Middle frontal gyrus (tissue), 1 donor: ENCODE results near the gene NKAPL.

Experiments
- DNase-seq: peaks from one replicate; pipeline ENCODE4 v3.0.0-alpha.2; 2015; ENCODE audit warnings: low spot score; ENCODE audit errors: extremely low spot score

The NKAPL gene

GRCh38 chr6:28258877-28259777 lies at the start of gene NKAPL:
Gene NKAPL, plus strand, starts transcription at chr6:28259297. Its CDS starts 75 bp downstream, at chr6:28259372.
- DNase-seq = no peak

- DNase-seq = no peak
Measured at GRCh38 chr6:28209753-28210535, 49.2 kb upstream of the NKAPL start.

DNA sequence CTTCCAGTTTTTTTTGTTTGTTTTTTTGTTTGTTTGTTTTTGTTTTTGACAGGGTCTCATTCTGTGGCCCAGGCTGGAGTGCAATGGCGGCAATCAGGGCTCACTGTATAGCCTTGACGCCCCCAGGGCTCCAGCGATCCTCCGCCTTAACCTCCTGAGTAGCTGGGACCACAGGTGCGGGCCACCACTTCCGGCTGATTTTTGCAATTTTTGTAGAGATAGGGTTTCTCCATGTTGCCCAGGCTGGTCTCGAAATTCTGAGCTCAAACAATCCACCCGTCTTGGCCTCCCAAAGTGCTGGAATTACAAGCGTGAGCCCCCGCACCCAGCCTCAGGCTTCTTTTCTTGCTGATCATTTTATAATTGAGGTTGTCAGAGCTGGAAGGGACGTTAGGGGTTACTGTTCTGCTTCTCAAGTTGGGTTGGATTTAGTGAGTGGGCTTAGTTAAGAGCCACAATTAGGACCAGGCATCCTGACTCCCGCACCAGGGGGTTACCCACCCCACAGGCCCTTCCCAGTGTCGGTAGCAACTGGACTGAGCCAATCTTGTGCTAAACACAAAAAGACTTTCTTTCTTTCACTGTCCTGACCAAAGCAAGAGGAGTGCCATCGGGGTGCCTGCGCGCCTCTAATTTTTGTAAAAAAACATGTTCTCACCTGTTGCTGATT lies 47.1 kb upstream of the NKAPL start:
- no peak for DNase-seq

GRCh38 chr6:28212510-28213212 lies 46.4 kb upstream of the NKAPL start:
- DNase-seq = no peak

GRCh38 chr6:28213213-28213523 lies 45.9 kb upstream of the NKAPL start:
- DNase-seq = no peak

- no peak for DNase-seq
Measured at GRCh38 chr6:28215425-28215824, 43.7 kb upstream of the NKAPL start.

DNA sequence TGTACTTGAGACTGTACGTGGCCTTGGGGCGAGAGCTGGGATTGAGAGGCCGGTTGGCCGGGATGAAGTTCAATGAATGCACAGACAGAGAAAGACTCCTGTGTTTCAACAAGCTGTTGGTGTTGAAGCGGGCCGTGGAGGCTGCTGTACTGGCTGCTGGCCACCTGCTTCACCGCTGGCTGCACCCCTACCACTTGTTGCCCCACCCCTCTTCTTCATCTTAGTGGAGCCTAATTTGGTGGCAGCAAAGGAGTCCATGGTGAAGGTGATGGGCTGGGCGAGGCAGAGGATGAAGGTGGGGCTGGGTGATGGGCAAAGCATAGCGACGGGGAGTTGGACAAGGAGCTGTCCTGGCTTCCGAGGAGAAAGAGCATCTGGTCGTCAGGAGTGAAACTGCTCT lies 41.2 kb upstream of the NKAPL start:
- DNase-seq = no peak

DNA sequence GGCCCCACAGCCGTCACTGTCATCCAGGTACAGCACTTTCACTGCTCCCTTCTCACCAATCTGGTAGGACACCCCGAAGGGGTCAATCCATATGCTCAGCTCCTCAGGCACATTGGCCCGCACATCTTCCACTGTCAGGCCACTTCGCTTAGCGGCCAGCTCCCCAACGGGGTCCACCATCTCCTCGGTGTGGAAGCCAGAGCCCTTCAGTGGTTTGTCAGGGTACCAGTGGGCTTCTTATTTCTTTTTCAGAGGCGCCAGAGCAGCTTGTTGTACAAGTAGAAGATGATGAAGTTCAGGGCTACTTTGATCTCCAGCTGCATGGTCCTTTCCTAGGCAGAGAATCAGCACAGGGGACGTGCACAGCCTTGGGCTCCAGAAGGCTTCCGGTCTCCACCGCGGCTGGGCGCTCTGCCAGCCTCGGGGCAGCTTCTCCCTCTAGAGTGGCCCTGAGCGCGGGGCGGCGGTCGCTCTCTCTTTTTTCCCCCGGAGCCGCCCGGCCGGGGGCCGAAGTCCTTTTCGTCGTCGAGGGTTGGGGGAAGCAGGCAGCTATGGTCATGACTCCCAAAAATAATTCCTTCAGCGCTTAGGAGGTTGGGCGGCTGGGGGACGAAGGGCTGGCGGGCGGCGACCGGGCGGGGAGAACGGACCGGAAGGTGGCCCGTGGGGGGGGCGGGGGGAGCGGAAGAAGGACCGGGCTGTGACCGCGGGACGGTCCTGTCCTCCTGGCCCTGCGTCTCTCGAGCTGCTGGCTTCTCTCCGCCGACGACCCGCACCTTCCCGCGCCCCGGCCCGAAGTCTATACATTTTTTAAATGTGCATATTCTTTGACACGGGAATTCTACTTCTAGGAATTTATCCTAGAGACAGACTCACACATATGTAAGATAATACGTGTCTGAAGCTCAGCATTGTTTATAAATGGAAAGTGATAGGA lies 40.5 kb upstream of the NKAPL start:
- no peak for DNase-seq

DNA sequence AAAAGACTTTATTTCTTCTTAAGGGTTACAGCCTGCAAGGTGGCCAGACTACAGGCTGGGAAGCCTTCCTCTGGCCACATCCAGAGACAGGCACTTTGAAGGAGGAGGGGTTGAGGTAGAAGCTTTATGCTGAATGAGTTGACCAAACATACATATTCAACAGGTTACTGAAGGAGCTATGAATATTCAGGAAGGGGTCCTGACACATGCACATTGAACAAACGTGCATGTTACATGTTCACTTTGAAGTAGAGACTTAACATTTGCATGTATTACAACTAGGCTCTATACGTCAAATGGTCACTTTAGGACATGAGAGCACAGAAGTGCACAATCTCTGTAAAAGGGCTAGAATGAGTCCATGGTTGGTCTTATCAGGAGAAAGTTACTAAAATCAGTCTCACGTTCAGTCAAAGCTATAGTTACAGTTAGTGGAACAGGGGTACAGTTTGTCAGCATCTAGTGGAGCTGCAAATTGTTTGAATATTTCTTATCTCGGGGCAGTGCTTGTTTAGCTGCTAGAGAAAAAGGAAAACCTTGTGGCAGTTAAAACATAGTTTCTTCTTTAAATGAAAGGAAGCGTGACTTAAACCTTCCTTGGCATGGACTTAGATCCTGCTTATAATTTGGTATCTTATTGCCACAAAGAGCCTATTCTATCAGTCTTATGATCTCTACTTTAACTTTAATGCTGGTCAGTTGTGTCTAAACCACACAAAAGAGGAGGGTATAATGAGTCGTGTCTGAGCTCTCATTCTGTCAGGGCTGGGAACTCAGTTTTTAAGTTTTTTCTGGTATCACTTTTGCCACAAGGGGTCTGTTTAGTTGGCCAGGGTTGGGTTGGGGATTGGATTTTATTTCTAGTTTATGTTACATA lies 38.6 kb upstream of the NKAPL start:
- DNase-seq = no peak

GRCh38 chr6:28224131-28225055 lies 34.7 kb upstream of the NKAPL start:
- DNase-seq = no peak

GRCh38 chr6:28225056-28225834 lies 33.9 kb upstream of the NKAPL start, which contains the start of gene ZSCAN9:
Gene ZSCAN9, plus strand, starts transcription at chr6:28225275. Its CDS starts 1,810 bp downstream, at chr6:28227085.
- peak; percentile 39 for DNase-seq

GRCh38 chr6:28226460-28226859 lies 32.6 kb upstream of the NKAPL start:
- no peak for DNase-seq

GRCh38 chr6:28232785-28233184 lies 26.3 kb upstream of the NKAPL start:
- no peak for DNase-seq

DNA sequence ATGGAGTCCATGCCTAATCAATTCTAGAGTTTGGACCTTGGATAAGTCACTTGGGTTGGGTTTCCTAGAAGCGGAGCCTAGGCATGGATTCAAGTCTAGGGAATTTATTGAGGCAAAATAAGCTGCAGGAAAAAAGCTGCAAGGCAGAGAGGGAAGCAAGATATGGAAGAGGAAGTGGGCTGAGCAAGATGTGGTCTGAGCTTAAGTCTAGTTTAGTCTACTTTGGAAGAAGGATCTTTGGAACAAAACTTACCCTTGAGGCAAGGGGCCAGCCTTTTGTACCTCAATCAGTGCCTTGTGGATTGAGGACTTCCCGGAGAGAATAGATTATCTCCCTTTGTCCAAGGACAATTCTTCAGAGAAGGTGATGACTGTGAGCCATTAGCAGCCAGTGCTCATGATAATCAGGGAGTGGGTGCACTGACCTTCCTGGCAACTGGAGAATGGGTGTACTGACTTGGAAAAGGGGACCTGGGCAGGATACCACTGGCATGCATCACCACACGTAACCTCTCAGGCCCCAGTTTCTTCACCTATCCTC lies 23.1 kb upstream of the NKAPL start:
- DNase-seq = no peak

DNA sequence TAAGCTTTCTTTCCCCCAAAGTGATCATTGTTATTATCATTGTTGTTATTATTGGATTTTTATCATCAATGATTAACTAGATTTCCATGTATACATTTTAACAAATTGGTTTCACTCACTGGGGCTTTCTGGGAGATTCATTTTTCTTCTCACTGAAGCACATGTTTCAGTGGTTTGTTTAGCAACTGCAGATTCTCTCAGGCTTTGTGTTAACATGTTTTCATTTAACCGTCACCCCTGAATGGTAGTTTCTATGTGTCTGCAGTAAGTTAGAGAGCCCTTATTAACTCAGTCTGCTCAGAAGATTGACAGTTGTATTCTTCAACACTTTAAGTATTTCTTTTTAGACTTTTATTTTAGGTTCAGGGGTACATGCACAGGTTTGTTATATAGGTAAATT lies 19.5 kb upstream of the NKAPL start:
- DNase-seq = no peak

DNA sequence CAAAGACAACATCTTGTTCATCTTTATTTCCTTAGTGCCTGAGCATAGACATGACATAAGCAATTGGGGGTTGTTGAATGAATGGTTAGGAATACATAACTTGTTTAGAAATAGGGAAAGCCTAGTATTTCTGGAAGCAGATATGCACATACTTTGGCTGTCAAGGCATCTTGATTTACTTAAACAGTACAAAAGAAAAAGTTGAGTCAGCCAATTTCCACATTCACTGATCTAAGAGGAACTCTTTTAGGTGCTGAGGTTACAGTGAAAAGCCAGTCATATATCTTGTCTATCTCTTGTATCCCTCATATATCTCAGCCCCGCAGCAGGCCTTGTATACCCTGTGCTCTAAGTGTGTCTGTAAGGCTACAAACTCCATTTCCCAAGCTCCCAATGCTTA lies 18.6 kb upstream of the NKAPL start:
- DNase-seq = no peak

- DNase-seq = no peak
Measured at GRCh38 chr6:28243946-28244345, 15.2 kb upstream of the NKAPL start.
